Testis (tissue), 3 donors: ENCODE measurements around the gene KL. TPM values are rescaled to one million over a fixed set of nuclear protein-coding genes. Genes with fewer than 3 reads are reported as not detected.

ENCODE experiments used
- DNase-seq: peaks from one replicate; pipeline ENCODE4 v3.0.0-alpha.2; 2019
- H3K27ac ChIP-seq, 2 donors: fragments of 200-600 bp; sonication (generic); one replicate each; pipeline ENCODE4 v1.5.1; 2019
- H3K27me3 ChIP-seq: fragments of 200-600 bp; sonication (generic); one replicate; pipeline ENCODE4 v1.5.1; 2019
- H3K36me3 ChIP-seq: fragments of 200-600 bp; sonication (generic); one replicate; pipeline ENCODE4 v1.5.1; 2017; ENCODE audit warnings: low read depth; ENCODE audit errors: missing control alignments
- H3K4me1 ChIP-seq: fragments of 200-600 bp; sonication (generic); one replicate; pipeline ENCODE4 v1.5.1; 2019
- H3K4me3 ChIP-seq, 2 donors: fragments of 200-600 bp; sonication (generic); one replicate each; pipeline ENCODE4 v1.5.1; 2017 to 2019
- H3K9me3 ChIP-seq: fragments of 200-600 bp; sonication (generic); one replicate; pipeline ENCODE4 v1.5.1; 2017
- CTCF ChIP-seq, 3 experiments: fragments of 450-650 bp in 2 of 3; fragments of 200-600 bp in 1 of 3; sonication (generic) in 1 of 3; IDR thresholded peaks; one replicate each; pipeline ENCODE4 v1.5.1; 2016 to 2019; ENCODE audit warnings: antibody characterized with exemption in 3 of 3, mild to moderate bottlenecking in 2 of 3, moderate library complexity in 1 of 3
- POLR2A ChIP-seq: fragments of 450-650 bp; IDR thresholded peaks from one replicate; pipeline ENCODE4 v1.6.1; 2017; ENCODE audit warnings: antibody characterized with exemption, mild to moderate bottlenecking, moderate library complexity
- WGBS, 2 donors: methylation state at CpG; one replicate each; pipeline ENCODE4 v1.1.5; 2018; 5-methylcytosine and 5-hydroxymethylcytosine counted together
- intact Hi-C: fragments of 100-400 bp; cut with DNase I; formaldehyde crosslinking; loops from one replicate; pipeline ENCODE4 v1.15.1; 2023; ENCODE audit warnings: low total_unique reads
- polyA plus RNA-seq: library from polyadenylated mRNA; stranded (reverse); fragments of 350-450 nt; fragmentation: Illumina TruSeq; extraction: RNeasy Lipid Tissue Mini Kit (QIAGEN cat#74804); gene quantifications from one replicate; pipeline ENCODE4 v1.2.3, GENCODE V29; 2014; ENCODE audit warnings: low read depth, low replicate concordance; ENCODE audit not compliant: insufficient read depth
- total RNA-seq, 2 donors: library from RNA; depleted of rRNA; stranded (reverse); fragments of >200 nt; gene quantifications; one replicate each; pipeline ENCODE4 v1.2.3, GENCODE V29; 2016

Gene KL
- total and polyA plus RNA-seq, 3 donors from 2014 or later = 0.81 to 1.6 (median 1.1) TPM

DNA sequence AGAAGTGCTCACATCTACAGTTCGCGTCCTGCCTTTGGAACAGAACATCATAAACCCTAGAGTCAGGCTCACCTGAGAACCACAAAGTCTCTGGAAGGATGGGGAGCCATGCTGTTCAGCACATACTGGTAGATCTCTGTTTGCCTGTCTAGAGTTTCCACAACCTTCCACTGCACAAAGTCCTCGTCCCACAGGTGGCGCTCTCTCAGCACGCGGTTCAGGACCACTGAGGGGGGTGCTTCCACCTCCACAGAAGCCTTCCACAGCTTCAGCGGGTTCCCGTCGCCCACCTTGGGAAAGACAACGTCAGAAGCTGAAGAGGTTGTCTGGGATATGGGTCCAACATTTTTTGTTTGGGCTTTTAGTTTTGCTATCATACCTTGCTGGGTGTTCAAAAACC, 93.6 kb downstream of the KL start:
- Histone ChIP-seq H3K27me3 (no peaks in the 10 kb centered on the region), H3K4me3 (no peak overlapping the region), H3K27ac (no peak overlapping the region), H3K4me1 (peaks cover 27% of the 10 kb centered on the region), H3K36me3 (no peaks in the 10 kb centered on the region), H3K9me3 (no peaks in the 10 kb centered on the region)
- DNase-seq = no peak
- intact Hi-C loops = no loop called here
- no peak for TF ChIP-seq CTCF (IDR thresholded peaks at IDR 0.05)
- no peak for TF ChIP-seq POLR2A
- WGBS, 2 donors = 89 to 91% methylated on average over 10 of the region's 10 CpGs

GRCh38 chr13:33110386-33110712, 94.1 kb downstream of the KL start:
- no peaks in the 10 kb centered on the region for H3K36me3 ChIP-seq
- no peak for DNase-seq
- TF ChIP-seq POLR2A (no peak), CTCF (IDR thresholded peaks at IDR 0.05) (no peak)
- no peaks in the 10 kb centered on the region for H3K27me3 ChIP-seq
- H3K4me3 ChIP-seq = no peak overlapping the region
- H3K9me3 ChIP-seq = no peaks in the 10 kb centered on the region
- 82 to 83% methylated on average over 5 of the region's 5 CpGs for WGBS, 2 donors
- H3K27ac ChIP-seq = peak overlapping the region in 1 of 2 donors; percentile 36
- intact Hi-C loops = no loop called here
- H3K4me1 ChIP-seq = peaks cover 27% of the 10 kb centered on the region

DNA sequence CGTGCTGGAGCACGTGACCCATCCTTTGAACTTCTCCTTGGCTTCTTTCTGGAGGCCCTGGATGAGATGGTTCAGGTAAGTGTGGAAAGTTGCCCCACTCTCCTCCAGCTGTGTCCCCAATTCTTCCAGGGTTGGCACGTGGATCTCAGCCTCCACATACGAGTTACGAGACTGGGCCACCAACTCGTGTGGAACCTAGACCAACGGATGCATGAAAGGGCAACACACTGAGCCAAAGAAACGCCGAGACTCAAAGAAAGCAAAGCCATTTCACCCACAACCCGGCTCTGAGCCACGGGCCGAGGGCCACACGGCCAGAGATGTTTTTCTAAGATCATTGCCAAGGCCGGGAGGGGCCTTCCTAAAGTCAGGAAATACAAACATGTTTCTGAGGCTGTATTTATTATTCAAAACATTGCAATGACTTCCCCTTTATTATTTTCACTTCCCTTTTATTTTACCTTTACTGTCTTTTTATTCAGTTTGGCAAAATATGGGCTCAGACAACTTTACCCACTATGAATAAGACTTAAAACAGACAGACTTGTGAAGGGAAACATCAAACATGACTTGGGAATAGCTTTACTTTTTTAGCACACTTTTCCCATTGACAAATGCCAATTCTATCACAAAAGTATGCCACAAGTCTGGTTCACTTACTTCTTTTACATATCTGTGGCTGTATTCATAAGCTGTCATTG, 94.6 kb downstream of the KL start:
- H3K27ac ChIP-seq = peak overlapping the region in 1 of 2 donors; percentile 36
- DNase-seq = peak; percentile 54
- peaks cover 27% of the 10 kb centered on the region for H3K4me1 ChIP-seq
- H3K4me3 ChIP-seq = no peak overlapping the region
- H3K36me3 ChIP-seq = no peaks in the 10 kb centered on the region
- intact Hi-C loops = no loop called here
- no peaks in the 10 kb centered on the region for H3K27me3 ChIP-seq
- H3K9me3 ChIP-seq = no peaks in the 10 kb centered on the region
- no peak for TF ChIP-seq POLR2A
- TF ChIP-seq CTCF (IDR thresholded peaks at IDR 0.05) = no peak
- WGBS, 2 donors = 38 to 47% methylated on average over 14 of the region's 14 CpGs

DNA sequence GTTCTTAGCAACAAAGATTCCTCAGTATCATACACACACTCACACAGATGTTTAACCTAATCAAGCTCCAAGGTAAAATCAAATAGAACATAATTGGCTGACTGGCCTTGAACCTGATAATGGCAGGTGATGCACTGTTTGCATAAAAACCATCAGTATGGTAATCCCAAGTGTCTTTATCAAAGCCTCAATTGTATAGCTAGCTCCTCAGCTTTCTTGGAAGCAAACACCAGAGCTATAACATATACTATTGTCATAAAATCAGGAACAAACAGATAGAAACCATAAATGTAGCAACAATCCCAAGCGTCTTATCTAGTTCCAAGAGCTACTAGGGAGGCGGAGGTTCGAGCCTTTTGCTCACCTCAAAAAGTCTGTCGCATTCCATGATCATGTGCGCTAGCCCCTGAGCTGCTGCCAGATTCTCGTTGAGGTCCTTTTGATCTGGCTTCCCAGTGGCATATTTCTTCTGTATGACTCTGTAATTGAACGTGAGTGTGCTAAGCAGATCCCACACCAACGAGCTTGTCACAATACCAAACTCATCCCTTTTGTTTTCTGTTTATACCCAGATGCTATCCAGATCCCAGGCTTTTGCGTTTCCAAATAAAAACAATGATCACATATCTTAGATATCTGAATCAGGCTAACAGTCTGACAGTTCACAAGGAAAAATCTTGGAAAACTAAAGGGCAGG, 95.3 kb downstream of the KL start:
- Histone ChIP-seq H3K4me3 (no peak overlapping the region), H3K9me3 (no peaks in the 10 kb centered on the region), H3K36me3 (no peaks in the 10 kb centered on the region), H3K4me1 (peaks cover 27% of the 10 kb centered on the region), H3K27ac (peak overlapping the region in 1 of 2 donors; percentile 36), H3K27me3 (no peaks in the 10 kb centered on the region)
- no peak for TF ChIP-seq CTCF (IDR thresholded peaks at IDR 0.05)
- TF ChIP-seq POLR2A = no peak
- DNase-seq = peak; percentile 26
- WGBS, 2 donors = 37 to 42% methylated on average over 9 of the region's 9 CpGs
- intact Hi-C loops = no loop called here
